ENCODE results near the gene CSTF2T. TPM values are rescaled to one million over a fixed set of nuclear protein-coding genes. Genes with fewer than 3 reads are reported as not detected.
A peak's percentile ranks its signal among the peaks of the same experiment; 100 is the strongest.

CSTF2T gene
- total RNA-seq, 1 experiment from 2014 or later, result 42.1 TPM

DNA sequence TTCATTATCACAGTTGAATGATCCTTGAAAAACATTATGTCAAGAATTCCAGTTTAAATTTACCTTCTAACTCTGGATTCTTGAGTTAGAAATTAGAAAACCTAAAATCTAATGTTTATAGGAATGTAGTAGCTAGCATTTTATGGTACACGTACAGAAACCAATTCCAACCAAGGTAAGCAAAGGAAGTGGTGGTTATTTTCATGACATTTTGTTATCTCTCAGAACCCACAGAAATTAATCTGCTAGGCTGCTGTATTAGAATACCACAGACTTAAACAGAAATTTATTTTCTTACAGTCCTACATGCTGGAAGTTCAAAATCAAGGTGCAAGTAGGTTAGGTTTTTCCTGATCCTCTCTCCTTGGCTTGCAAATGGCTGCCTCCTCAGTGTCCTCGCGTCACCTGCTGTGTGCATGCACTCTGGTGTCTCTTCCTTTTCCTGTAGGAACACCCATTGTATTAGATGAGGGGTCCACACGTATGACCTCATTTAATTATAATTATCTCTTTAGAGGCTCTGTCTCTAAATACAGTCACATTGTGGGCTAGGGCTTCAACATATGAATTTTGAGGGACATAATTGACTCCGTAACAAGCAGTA lies 8.5 kb upstream of the CSTF2T start:
- Mint-ChIP-seq H3K4me1 (peaks cover 7 to 11% of the 10 kb centered on the region in 2 experiments), H3K27ac (peak overlapping the region in 1 of 3 experiments; percentile 78; a peak in 1 of 7 replicates), H3K27me3 (ENCODE audit: low read depth) (no peaks in the 10 kb centered on the region), H3K36me3 (ENCODE audit: insufficient read depth in 1 of 3, low read depth in 3 of 3) (no peaks in the 10 kb centered on the region), H3K4me3 (no peak overlapping the region), H3K9me3 (no peaks in the 10 kb centered on the region)
- Histone ChIP-seq H3K27ac (ENCODE audit: insufficient read length, low read depth, low read length) (no peak overlapping the region), H2BK20ac (ENCODE audit: low read depth, low read length, poor library complexity, severe bottlenecking) (no peak overlapping the region), H3K18ac (ENCODE audit: insufficient read length, low read depth, low read length) (no peak overlapping the region), H3K23ac (ENCODE audit: insufficient read length, low read depth, low read length) (no peak overlapping the region), H2AK5ac (ENCODE audit: insufficient read length, low read length) (no peak overlapping the region), H3K79me2 (ENCODE audit: insufficient read depth, low read length) (no peaks in the 10 kb centered on the region), H3K56ac (ENCODE audit: insufficient read length, low read depth, low read length) (no peak overlapping the region), H3T11ph (ENCODE audit: low read length) (no peak overlapping the region), H3K23me2 (ENCODE audit: insufficient read length, low read depth, low read length, poor library complexity, severe bottlenecking) (no peaks in the 10 kb centered on the region), H2BK5ac (ENCODE audit: insufficient read length, low read length) (no peak overlapping the region), H3K9ac (ENCODE audit: extremely low read depth, insufficient read length, low read length) (no peak overlapping the region), H2BK12ac (ENCODE audit: insufficient read length, low read depth, low read length) (no peak overlapping the region), H3K4me1 (ENCODE audit: insufficient read depth, low read length) (peaks cover 3% of the 10 kb centered on the region; the same call in 1 of the 2 replicates), H3K14ac (ENCODE audit: insufficient read depth, low read length) (no peak overlapping the region; the same call in 1 of the 2 replicates), H3K4me2 (ENCODE audit: insufficient read depth, insufficient read length, low read length) (no peak overlapping the region), H2AFZ (ENCODE audit: low read length) (no peak overlapping the region), H3K79me1 (ENCODE audit: insufficient read depth, low read depth, low read length, poor library complexity, severe bottlenecking) (no peaks in the 10 kb centered on the region), H3K9me3 (ENCODE audit: control insufficient read depth, low read depth, low read length) (no peaks in the 10 kb centered on the region), H4K20me1 (ENCODE audit: control insufficient read depth, insufficient read depth, insufficient read length) (no peaks in the 10 kb centered on the region), H3K27me3 (ENCODE audit: insufficient read depth, low read length) (no peaks in the 10 kb centered on the region), H3K4ac (ENCODE audit: low read depth, low read length) (no peak overlapping the region), H4K91ac (ENCODE audit: insufficient read length, low read depth, low read length) (no peak overlapping the region), H2BK15ac (ENCODE audit: low read depth, low read length) (no peak overlapping the region), H4K8ac (replicated peaks; ENCODE audit: insufficient read length, low read depth, low read length) (no peak overlapping the region), H4K5ac (ENCODE audit: insufficient read length, low read depth, low read length) (no peak overlapping the region), H2BK120ac (ENCODE audit: low read depth, low read length, poor library complexity, severe bottlenecking) (no peak overlapping the region)
- WGBS (ENCODE audit: extremely low coverage, insufficient read length, low lambda C conversion rate), result no CpG with 5 or more reads among the region's 5 CpGs
- TF ChIP-seq, protein P1, sequence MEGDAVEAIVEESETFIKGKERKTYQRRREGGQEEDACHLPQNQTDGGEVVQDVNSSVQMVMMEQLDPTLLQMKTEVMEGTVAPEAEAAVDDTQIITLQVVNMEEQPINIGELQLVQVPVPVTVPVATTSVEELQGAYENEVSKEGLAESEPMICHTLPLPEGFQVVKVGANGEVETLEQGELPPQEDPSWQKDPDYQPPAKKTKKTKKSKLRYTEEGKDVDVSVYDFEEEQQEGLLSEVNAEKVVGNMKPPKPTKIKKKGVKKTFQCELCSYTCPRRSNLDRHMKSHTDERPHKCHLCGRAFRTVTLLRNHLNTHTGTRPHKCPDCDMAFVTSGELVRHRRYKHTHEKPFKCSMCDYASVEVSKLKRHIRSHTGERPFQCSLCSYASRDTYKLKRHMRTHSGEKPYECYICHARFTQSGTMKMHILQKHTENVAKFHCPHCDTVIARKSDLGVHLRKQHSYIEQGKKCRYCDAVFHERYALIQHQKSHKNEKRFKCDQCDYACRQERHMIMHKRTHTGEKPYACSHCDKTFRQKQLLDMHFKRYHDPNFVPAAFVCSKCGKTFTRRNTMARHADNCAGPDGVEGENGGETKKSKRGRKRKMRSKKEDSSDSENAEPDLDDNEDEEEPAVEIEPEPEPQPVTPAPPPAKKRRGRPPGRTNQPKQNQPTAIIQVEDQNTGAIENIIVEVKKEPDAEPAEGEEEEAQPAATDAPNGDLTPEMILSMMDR (conservative IDR thresholded peaks at IDR 0.05), result no peak
- no peak for DNase-seq
